ENCODE data around the gene ASAH2.
"Not testable (repeated sequence)": the region's sequence is repeated elsewhere in the genome, so short reads cannot be mapped to it uniquely, and the experiment has no call there.

Gene ASAH2

DNA sequence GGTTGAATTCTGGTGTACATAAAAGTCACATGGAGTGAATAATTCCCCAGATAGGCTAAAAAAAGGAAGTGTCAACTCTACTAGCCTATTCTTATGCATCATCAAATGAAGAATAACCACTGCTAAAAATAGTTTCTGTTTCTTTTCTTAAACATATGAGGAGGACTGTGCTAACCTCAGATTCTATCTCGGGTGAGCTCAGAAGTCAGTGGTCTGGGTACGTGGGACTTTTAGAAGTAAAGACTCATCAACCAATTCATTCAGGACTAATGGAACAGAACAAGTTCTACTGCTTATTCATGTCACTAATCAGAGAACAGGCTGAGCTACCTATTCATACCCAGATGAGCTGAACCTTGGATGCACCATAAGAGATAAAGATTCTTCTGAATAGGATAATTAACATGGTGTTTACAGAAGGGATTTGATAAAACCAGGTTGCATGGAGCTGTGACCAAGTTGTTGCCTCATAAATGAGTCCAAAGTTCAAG lies 9.5 kb upstream of the ASAH2 start:
- DNase-seq = no peak
- intact Hi-C loops (cut with DNase I) = no loop called here

DNA sequence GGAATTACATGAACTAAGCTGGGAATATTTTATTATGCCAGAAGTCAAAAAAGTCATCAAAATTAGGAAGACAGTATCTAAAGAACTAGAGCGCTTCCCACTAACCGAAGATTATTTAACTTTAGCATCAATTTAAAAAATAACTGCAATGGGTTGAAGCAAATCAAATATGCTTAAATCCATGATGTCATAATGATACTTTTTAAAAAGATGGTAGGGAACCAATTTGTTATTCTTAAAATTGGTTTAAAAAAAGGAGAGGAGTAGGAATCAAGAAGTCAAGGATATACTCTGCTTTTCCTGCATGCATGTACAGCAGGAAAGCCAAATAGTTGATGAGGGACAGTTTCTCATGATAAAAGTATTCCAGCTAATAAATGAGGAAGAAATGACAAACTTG lies 3.2 kb upstream of the ASAH2 start:
- DNase-seq = no peak
- intact Hi-C loops (cut with DNase I) = no loop called here

DNA sequence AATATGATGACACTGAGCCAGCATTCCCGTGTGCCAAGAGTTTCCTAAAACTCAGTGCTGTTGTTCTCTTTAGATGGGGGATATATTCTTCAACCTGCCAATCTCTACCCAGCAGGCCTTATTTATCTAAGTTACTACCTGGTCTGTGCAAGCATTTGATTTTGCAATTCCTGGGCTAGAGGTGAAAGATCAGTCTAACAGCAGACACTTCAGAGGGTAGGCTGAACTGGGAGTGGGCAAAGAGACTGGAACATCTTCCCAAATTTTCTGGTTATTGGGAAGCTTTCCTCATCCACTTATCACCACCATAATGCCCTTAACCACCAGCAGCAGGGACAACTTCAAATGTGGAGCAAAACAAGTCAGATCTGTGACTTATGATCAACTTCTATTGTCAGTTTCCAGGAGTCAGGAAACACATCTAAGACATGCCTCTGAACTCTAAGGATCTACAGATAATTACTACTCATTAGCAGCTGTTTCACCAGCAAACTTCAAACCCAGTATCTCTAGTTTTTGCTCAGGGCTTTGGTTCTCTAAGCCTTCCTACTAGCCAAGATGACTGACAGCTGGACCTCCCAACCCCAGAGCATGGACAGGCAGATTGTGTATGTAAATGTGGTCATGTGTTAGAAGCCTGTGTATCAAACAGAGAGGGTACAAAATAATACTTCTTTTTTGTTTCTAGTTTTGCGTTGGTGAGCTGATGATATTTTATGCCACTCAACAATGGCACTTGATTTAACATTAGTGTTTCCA lies 1.0 kb downstream of the ASAH2 start:
- intact Hi-C loops (cut with DNase I) = no loop called here

DNA sequence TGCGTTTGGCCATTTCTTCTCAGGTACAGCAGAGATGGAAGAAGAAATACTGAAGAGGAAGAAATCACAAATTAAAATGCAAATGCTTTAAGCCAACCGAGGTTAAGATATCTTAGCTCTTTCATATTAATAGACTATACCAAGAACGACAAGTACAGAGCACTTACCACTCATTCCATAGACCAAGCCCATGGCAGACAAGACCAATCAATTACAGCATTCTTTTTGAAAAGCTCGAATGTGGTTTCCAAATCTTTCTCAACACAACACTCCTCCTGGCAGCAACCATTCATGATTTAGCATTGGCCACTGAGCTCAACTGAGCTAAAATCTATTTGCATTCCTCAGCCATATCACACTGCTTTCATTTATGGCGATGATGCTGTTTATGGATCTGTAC lies 2.7 kb downstream of the ASAH2 start:
- no peak for DNase-seq
- intact Hi-C loops (cut with DNase I) = no loop called here

More for the DNA sequence above, 1.0 kb downstream of the ASAH2 start:
- no peak for DNase-seq

DNA sequence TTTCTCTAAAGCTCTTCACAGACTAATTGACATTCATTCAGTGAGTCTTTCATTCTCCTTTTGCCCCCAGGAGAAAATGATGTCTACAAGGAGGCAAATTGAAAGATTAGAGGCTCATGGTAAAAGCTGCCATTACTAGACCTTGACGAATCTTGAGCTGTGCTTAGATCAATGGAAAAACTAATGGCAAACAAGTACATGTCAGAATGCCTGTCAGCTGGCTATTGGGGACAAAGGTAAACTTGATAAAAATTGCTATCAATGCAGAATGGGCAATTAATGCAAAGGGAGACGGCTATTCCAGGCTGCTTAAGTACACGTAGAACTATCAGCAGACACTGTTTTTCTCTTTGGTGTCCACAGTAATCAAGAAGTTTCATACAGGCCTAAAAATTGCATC lies 3.3 kb downstream of the ASAH2 start:
- intact Hi-C loops (cut with DNase I) = no loop called here

DNA sequence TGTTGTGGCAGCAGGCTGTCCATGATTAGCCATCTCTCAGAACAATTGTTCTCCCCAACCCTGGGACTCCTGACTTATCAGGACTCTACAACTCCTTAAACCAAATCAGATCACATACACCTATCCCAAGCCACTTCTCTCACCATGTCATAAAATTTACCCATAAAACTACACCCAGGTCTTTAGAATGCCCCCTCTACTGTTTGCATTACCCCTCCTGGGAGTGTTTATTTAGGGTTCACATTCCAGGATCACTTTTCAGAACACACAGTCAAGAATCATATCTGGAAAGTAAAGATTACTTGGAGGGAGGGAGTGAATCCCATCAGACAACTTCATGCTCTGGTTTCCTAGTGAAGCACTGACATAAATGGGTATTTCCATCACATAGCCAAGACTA lies 7.1 kb downstream of the ASAH2 start:
- DNase-seq = no peak
- intact Hi-C loops (cut with DNase I) = no loop called here

More for the DNA sequence above, 3.3 kb downstream of the ASAH2 start:
- DNase-seq = no peak

DNA sequence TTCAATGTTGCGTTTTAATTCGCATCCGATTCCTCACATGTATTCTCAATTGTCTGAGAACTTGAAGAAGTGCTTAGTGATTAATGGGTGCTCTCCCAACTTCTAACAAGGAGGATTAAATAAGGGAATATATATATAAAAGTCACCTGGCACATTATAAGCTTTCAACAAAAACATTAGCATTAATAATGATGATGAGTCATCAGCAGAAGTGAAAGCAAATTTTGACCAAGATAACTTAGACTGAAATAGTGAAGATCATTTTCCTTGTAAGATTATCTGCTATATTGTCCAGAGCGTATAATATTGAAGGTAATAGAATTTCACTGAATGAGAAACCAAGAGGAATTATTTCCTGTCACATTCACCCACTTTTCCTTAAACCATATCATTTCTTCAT lies 8.5 kb downstream of the ASAH2 start:
- intact Hi-C loops (cut with DNase I) = no loop called here
- DNase-seq = no peak

DNA sequence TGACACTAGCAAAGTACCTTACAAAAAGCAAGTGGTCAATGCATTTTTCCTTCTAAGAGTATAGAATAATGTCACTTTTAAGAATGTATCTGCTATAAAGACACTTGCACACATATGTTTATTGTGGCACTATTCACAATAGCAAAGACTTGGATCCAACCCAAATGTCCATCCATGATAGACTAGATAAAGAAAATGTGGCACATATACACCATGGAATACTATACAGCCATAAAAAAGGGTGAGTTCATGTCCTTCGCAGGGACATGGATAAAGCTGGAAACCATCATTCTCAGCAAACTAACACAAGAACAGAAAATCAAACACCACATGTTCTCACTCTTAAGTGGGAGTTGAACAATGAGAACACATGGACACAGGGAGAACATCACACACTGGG lies 9.8 kb downstream of the ASAH2 start:
- DNase-seq; intact Hi-C loops (cut with DNase I): not testable (repeated sequence)

DNA sequence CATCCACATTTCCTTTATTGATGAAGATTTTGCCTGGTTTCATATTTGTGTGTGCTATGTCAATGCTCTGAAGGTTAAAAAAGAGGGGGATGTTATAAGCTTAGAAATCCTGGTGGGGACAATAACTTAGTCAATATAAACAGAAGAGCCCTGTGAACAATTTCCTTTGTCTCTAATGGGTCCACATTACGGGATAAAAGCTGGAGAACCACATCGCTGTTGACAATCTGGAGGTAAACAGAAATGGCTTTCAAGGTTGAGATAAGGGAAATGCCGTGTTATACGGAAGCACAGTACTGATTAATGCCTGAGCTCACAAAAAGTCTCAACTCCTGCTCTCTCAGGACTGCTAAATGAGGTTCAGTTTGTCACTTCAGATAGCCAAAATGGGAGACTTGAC lies 16.8 kb downstream of the ASAH2 start:
- intact Hi-C loops (cut with DNase I) = no loop called here
- no peak for DNase-seq

DNA sequence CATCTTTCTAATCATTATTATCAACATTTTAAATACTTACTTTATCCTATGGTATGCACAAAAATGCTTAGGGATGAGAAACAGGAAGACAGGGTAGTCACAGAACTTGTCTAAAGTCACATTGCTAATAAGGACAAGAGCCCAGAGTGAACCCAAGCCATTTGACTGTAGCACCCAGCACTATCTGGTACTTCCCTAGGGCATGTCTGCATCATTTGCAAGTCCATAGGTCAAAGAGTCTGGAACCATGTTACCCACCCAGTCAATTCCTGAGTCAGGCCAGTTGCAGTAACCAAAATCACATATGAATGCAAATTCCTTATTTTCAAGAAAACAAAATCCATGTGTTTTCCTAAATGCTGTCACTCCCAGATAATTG lies 19.1 kb downstream of the ASAH2 start:
- DNase-seq = no peak
- intact Hi-C loops (cut with DNase I) = no loop called here

DNA sequence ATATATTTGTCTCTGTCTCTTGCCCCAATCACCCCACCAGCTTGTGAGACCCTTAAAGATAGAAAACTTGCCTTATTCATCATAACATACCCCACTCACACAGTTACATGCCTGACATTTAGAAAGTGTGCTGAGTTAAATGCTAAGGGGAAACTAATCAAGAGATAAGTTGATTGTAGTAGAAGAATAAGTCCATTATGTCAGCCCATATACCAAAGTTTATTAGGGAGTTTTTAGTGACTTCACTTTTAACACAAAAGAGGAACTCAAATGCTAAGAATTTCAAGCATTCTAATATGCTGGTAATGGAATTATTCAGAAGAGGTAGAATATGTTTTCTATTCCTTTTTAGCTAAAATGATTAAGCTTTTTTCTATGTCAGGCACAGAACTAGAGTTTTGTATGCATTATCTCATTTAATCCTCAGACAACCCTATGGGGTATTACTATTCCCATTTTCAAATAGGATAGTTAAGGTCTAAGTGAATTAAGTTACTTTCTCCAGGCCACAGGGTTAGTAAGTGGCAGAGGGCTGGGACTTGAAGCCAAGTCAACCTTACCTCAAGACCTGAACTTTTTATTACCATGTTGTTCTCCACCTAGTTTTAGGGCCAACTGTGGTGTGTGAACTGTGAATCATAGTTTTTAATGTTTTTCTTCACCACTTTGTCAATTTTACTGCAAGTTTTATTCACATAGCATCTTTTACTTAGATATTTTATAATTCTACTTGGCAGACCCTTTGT lies 19.6 kb downstream of the ASAH2 start:
- no peak for DNase-seq
- intact Hi-C loops (cut with DNase I) = no loop called here

DNA sequence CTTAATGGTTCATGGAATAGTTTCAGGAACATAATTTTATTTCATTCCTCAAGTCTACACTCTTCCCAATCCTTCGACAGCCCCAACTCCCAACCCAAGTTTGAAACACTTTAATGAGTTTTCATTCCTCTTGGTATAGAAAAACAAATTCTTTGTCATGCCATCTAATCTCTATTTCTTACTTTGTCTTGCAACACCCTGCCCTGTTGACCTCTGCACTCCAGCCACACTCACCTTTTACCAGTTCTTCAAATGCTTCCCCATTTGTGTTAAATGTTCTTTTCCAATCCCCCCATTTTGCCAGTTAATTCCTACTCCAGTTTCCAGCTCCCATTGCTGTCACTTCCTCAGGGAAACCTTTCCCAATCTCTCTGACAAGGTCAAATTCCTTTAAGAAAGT lies 21.9 kb downstream of the ASAH2 start:
- intact Hi-C loops (cut with DNase I) = loop anchor here (5.0 kb wide), 1 partner anchor 637 kb away; no protein-coding TSS in a partner anchor
- DNase-seq = no peak

DNA sequence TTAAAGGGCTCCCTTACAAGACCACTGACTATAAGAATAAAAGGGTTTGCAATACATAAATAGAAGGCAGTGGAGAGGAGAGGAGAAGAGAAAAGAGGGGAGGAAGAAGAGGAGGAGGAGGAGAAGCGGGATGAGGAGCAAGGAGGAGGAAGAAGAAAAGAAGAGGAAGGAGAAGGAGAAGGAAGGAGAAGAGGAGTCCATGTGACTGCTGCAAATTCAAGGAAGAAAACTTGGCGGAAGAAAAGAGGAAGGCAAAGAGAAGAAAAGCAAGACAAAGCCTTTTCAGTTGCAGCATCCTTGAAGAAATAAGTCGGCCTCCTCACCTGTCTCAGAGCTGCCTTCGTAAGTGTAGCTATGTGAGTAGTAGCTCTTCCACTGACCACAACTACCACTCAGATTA lies 22.6 kb downstream of the ASAH2 start:
- intact Hi-C loops (cut with DNase I) = loop anchor here (5.0 kb wide), 1 partner anchor 636 kb away; no protein-coding TSS in a partner anchor

DNA sequence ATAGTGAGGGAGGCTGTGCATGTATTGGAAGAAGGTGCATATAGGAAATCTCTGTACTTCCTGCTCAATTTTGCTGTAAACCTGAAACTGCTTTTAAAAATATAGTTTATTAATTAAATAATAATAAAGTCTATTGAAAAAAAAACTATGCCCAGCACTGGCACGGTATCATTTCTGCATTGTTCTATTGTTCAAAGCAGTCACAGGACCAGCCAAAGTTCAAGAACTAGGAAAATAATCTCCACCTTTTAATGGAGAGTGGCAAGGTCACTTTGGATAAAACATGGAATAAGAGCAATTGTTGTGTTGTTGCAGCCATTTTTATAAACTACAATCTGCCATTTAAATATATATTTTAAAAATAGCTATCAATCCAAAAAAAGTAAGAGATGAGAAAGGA lies 24.7 kb downstream of the ASAH2 start:
- no peak for DNase-seq
- intact Hi-C loops (cut with DNase I) = loop anchor here (5.0 kb wide), 1 partner anchor 634 kb away; no protein-coding TSS in a partner anchor

More for the DNA sequence above, 22.6 kb downstream of the ASAH2 start:
- no peak for DNase-seq

DNA sequence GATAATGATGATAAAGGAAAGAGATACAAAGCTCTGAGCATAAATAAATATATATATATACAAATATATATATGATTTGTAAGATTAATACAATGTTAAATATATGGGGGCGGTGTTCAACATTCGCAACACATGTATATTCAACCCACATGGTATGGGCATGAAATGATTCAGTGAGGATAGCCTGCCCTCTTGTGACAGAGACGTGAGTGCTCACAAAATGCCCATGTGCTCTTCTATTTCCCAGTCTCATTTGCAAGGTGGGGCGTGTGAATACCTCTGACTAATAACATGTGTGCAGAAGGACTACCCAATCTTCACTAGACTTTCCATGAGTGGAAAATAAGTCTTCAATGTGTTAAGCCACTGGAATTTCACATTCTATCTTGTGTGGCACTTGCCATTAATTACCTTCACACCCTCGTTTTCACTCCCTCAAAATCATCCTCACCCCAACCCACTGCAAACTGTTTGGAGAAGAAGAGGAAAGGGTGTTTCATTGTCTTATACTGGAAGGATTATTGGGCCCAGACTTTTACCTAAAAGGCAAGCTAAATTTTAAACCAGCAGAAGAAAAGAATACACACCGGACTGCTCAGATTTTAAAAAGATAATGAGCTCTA lies 26.9 kb downstream of the ASAH2 start:
- intact Hi-C loops (cut with DNase I) = no loop called here
- peak in 2 of 10 donors; percentile 8 to 12 for DNase-seq

DNA sequence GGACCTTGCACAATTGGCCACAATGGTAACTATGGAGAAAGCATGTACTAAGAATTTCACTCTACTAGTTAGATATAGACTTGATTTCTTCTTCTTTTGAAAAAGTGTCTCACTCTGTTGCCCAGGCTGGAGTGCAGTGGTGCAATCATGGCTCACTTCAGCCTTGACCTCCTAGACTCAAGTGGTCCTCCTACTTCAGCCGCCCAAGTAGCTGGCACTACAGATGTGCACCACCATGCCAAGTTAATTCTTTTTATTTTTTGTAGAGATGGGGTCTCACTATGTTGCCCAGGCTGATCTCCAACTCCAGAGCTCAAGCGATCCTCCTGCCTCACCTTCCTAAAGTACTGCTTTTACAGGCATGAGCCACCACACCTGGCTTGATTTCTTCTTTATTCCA lies 29.1 kb downstream of the ASAH2 start:
- DNase-seq = no peak
- intact Hi-C loops (cut with DNase I) = no loop called here

DNA sequence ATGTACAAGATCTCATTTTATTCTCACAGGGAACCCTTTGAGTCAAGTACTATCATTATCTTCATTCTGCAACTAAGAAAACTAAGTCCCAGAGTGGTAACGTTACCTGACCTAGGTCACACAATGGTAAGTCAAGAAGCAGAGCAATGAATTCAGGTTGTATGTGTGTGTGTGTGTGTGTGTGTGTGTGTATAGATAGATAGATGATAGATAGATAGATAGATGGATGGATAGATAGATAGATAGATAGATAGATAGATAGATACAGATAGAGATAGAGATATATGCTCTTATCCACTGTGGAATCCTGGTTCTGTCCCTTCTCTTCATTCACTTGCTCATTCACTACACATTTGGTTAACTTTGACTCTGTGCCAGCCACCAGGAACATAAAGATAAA lies 29.8 kb downstream of the ASAH2 start:
- DNase-seq = no peak
- intact Hi-C loops (cut with DNase I) = no loop called here

DNA sequence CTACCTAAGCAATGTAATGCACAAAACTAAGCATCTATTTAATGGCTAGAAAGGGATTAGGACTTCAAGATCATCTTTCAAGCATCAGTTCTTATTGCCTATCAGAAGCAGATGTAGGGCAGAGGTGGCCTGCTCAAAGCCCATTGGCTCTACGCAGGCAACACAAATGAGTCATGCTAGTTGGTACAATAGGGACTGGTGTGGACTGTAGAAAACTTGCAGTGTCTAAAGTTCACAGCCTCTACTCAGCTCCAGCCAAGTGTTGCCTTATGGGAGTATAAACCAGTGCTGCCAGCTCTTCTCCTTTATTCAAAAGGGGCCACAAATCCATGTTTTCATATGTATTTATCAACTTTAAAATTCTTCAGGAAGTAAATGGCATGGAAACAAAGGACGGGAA lies 31.7 kb downstream of the ASAH2 start:
- DNase-seq = no peak
- intact Hi-C loops (cut with DNase I) = no loop called here

DNA sequence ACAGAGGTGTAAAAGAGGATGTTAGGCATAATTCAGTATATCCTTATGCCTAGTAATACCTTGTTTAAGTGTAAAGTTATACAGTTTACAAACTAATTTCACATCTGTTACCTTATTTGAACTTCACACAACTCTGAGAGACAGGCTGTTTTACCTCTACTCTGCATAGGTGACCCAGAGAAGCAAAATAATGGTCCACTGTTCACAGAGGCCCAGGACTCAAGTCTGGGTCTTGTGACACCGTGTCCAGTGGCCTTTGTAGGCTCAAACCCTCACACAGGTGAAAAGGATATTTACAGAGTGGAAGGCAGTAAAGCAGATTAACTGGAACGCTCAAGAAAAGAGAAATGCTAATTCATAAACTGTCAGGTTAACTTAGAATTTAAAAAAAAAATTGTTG lies 32.1 kb downstream of the ASAH2 start:
- DNase-seq = no peak
- intact Hi-C loops (cut with DNase I) = no loop called here

DNA sequence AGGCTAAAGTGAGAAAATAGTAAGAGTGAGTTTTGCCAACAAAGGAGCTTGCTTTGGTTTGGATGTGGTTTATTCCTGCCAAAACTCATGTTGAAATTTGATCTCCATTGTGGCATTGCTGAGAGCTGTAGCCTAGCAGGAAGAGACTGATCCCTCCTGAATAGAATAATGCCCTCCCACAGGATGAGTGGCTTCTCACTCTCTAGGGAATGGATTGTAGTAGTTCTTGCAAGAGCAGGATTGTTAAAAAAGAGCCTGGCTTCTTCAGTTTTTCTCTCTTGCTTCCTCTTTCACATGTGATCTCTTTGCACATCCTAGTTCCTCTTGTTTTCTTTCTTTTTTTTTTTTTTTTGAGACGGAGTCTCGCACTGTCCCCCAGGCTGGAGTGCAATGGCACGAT lies 34.4 kb downstream of the ASAH2 start:
- intact Hi-C loops (cut with DNase I) = no loop called here

DNA sequence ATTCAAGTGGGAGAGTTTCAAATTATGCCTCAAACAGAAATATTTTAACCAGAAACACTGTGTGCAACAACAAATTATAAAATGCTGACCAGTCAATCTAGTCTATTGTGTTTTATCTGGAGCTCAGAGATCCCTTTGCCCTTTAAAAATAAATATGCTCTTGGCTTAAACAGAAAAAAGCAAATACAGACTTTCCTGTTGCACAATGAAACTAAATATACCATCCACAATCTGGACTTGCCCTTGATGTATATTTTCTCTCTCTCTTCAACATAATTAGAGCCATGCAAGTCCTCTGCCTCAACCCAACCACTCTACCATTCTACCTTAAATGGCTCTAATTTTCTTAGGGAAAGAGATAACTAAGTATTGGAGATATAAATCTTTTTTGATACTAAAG lies 34.9 kb downstream of the ASAH2 start:
- no peak for DNase-seq
- intact Hi-C loops (cut with DNase I) = no loop called here

More for the DNA sequence above, 34.4 kb downstream of the ASAH2 start:
- DNase-seq = no peak
